SU-DHL-6 (cell line): ENCODE results near the gene EOLA1.

Experiments
- EZH2phosphoT487 ChIP-seq: fragments of 200-600 bp; sonication (generic), shearing (Covaris generic); conservative IDR thresholded peaks from 2 replicates; pipeline ENCODE4 v1.6.1; 2018; ENCODE audit warnings: mild to moderate bottlenecking, antibody characterized with exemption, low read length, moderate library complexity, mixed read lengths
- TF ChIP-seq, protein P1 (sequence below): fragments of 200-600 bp; sonication (generic); IDR thresholded peaks from one replicate; pipeline ENCODE4 v1.5.1; 2017; ENCODE audit warnings: antibody characterized with exemption, mild to moderate bottlenecking, low read length, moderate library complexity; ENCODE audit not compliant: insufficient read depth, poor library complexity, severe bottlenecking

DNA sequence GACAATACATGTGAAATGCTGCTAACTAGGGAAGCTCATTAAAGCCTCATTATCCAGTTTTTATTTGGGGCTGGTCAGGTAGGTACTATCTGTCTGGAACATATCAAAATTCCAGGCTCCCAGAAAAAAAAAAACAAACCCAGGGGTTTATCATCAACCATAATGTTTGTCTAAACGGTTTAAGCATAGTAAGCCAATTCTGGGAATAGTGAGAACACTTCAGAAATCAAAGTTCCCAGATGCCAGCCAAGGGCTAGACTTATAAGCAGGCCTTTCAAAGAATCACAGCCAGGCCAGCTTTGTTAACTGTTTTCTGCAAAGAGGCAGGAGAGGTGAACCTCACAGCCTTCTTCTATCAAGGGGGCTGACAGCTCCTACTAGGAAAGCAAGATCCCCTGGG lies 43.8 kb upstream of the EOLA1 start:
- TF ChIP-seq, protein P1, sequence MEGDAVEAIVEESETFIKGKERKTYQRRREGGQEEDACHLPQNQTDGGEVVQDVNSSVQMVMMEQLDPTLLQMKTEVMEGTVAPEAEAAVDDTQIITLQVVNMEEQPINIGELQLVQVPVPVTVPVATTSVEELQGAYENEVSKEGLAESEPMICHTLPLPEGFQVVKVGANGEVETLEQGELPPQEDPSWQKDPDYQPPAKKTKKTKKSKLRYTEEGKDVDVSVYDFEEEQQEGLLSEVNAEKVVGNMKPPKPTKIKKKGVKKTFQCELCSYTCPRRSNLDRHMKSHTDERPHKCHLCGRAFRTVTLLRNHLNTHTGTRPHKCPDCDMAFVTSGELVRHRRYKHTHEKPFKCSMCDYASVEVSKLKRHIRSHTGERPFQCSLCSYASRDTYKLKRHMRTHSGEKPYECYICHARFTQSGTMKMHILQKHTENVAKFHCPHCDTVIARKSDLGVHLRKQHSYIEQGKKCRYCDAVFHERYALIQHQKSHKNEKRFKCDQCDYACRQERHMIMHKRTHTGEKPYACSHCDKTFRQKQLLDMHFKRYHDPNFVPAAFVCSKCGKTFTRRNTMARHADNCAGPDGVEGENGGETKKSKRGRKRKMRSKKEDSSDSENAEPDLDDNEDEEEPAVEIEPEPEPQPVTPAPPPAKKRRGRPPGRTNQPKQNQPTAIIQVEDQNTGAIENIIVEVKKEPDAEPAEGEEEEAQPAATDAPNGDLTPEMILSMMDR: no peak
- no peak for TF ChIP-seq EZH2phosphoT487
